ENCODE measurements around the gene FAM111B.
A peak's percentile ranks its signal among the peaks of the same experiment; 100 is the strongest.
"Not testable (repeated sequence)": the region's sequence is repeated elsewhere in the genome, so short reads cannot be mapped to it uniquely, and the experiment has no call there.

FAM111B gene

DNA sequence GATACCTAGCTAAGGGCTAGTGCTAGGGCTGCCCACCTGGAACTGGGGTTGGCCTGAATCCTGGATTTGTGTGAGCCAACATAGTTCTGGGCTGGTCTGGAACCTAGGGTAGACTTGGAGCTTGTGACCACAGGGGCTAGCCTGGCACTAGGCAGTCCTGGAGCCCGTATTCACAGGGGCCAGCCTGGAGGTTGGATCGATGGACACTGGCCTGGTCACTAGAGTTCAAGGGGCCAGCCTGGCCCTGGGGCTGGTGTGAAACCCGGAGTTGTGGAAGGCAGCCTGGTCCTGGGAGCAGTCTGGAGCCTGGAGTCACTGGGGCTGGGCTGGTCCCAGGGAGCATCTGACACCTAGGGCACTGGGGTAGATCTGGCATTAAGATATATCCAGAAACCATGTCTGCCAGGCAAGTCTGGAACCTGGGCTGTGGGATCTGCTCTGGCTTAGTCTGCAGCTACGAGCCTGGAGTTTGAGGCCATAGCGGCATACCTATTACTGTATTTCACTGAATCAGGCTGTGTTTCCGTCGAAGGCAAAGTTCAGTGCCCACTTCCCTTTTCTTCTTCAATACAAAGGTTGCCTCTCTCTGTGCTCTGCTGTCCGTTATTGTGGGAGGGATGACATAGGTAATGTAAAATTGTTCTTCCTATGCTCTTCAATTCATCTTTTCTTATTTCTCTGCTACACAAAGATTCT, 30.0 kb upstream of the FAM111B start:
- H3K4me3 ChIP-seq (ENCODE audit: control insufficient read depth, low read depth, low read length), result no peak overlapping the region
- DNase-seq (ENCODE audit: low read depth), result no peak
- TF ChIP-seq CTCF (conservative IDR thresholded peaks at IDR 0.05; ENCODE audit: control insufficient read depth, insufficient read depth, low read depth, low read length), result no peak

DNA sequence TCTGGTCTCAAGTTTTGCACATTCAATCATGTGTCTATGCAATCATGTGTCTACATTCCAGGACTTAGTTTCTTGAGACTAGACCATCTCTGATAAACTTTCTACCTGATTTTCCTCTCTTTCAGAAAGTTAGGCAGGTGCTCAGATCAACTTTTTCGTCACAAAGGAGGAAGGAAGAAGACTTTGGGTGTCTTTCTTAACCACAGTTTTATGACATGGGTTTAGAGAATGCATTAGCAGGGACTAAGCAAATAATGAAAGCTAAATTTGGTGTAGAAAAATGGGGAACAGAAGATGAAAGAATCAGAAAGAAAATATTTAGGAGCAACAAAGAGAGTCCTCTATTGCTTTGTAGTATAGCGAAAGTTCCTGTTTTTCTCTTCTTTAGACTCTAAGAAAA, 28.6 kb upstream of the FAM111B start:
- no peak overlapping the region for H3K4me3 ChIP-seq (ENCODE audit: control insufficient read depth, low read depth, low read length)
- no peak for DNase-seq (ENCODE audit: low read depth)
- TF ChIP-seq CTCF (conservative IDR thresholded peaks at IDR 0.05; ENCODE audit: control insufficient read depth, insufficient read depth, low read depth, low read length), result no peak

DNA sequence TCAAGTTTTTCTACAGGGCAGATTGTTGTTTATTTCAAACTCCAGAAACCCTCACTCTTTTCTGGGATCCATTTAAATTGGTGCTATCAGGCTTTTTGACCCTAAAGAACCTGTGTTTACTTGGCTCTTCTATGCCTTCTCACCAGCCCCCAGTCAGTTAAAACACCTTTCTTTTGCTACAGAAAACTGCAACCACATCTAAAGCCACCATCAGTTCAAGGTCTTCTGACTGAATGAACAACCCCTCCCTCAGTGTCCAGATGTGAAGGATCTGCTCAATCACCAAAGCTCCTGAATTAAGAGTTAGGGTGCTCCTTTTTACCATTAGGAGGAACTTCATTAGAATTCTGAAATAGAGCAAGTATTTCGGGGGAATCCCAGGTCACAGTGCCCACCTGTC, 28.0 kb upstream of the FAM111B start:
- DNase-seq (ENCODE audit: low read depth), result no peak
- TF ChIP-seq CTCF (conservative IDR thresholded peaks at IDR 0.05; ENCODE audit: control insufficient read depth, insufficient read depth, low read depth, low read length), result no peak
- H3K4me3 ChIP-seq (ENCODE audit: control insufficient read depth, low read depth, low read length), result no peak overlapping the region

- peak; percentile 4 for DNase-seq (ENCODE audit: low read depth)
These were observed 26.6 kb upstream of the FAM111B start for GRCh38 chr11:59080421-59080820.

GRCh38 chr11:59081430-59082020, 25.5 kb upstream of the FAM111B start:
- not testable (repeated sequence) for H3K4me3 ChIP-seq (ENCODE audit: control insufficient read depth, low read depth, low read length); DNase-seq (ENCODE audit: low read depth)

More at GRCh38 chr11:59080421-59080820, 26.6 kb upstream of the FAM111B start:
- H3K4me3 ChIP-seq (ENCODE audit: control insufficient read depth, low read depth, low read length), result not testable (repeated sequence)

GRCh38 chr11:59086007-59086406, 21.0 kb upstream of the FAM111B start, which contains the start of gene GLYATL1B:
GLYATL1B (plus strand) TSS chr11:59086307; CDS start chr11:59086307, 0 bp downstream.
- not testable (repeated sequence) for H3K4me3 ChIP-seq (ENCODE audit: control insufficient read depth, low read depth, low read length); DNase-seq (ENCODE audit: low read depth)

GRCh38 chr11:59088162-59088561, 18.9 kb upstream of the FAM111B start:
- no peak for TF ChIP-seq CTCF (conservative IDR thresholded peaks at IDR 0.05; ENCODE audit: control insufficient read depth, insufficient read depth, low read depth, low read length)
- DNase-seq (ENCODE audit: low read depth), result no peak
- H3K4me3 ChIP-seq (ENCODE audit: control insufficient read depth, low read depth, low read length), result no peak overlapping the region

- DNase-seq (ENCODE audit: low read depth); H3K4me3 ChIP-seq (ENCODE audit: control insufficient read depth, low read depth, low read length): not testable (repeated sequence)
These were observed 13.5 kb upstream of the FAM111B start for GRCh38 chr11:59093576-59093975.

DNA sequence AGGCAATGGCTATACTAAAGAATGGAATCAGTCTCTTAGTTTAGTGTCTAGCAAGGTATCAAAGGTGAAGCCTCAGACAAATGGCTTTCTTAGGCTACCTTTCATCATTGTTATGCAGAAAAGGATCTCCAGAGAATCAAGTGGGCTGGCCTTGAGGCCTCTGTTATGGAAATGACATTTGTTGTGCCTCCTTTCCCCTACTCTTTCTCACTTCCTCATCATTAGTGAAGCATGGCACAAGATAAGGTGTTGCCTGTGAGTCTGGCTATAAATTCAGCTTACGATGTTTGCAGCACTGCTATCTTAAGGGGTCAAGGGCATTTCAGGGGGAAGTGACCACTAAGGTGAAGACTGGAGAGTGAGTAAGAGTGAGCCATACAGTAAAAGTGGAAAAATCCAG, 11.8 kb upstream of the FAM111B start:
- DNase-seq (ENCODE audit: low read depth); H3K4me3 ChIP-seq (ENCODE audit: control insufficient read depth, low read depth, low read length): not testable (repeated sequence)

DNA sequence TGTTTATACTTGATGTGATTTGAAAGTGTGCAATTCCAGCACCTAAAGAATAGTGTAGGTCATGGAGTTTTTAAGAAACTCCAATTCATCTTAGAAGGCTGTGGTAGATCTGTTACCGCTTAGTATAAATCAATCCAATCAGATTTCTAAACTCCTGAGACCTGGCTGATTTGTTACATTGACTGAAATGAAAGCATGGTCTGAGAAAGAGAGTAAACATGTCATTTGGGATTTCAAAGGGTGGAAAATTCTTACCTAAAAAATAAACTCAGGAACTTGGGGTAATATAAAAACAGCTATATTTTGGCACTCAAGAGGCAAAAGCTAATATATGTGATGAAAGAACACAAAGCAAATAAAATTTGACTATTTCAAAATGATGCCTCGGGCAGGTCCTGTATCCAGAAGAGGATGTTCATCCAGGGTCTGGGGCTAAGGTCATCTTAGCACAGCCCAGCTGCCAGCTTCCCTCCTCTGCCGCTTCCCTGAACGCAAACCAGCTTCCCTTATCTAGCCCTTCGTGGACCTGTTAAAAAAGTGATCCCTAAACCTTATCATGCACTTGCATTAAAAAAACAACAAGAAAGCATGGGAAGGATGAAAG, 11.0 kb upstream of the FAM111B start:
- H3K4me3 ChIP-seq (ENCODE audit: control insufficient read depth, low read depth, low read length); DNase-seq (ENCODE audit: low read depth): not testable (repeated sequence)
